H1 (cell line): Measurements from ENCODE around the gene NET1. TPM values are rescaled to one million over a fixed set of nuclear protein-coding genes. Genes with fewer than 3 reads are reported as not detected.
A peak's percentile ranks its signal among the peaks of the same experiment; 100 is the strongest.

Source experiments
- CTCF ChIA-PET: fragments of 300-600 bp; sonication (Branson Sonifier 250); formaldehyde crosslinking; loops from one replicate; lab custom pipeline; 2021; ENCODE audit not compliant: partially characterized antibody; lab: Charles Lee
- POLR2A ChIA-PET: fragments of 300-600 bp; sonication (Branson Sonifier 250); formaldehyde crosslinking; loops from one replicate; lab custom pipeline; 2021; ENCODE audit warnings: inconsistent platforms; ENCODE audit not compliant: partially characterized antibody; lab: Charles Lee
- DNase-seq, 2 experiments: peaks; one replicate each; pipeline versions ENCODE4 v3.0.0 to v3.0.0-alpha.2; 2010 to 2022; ENCODE audit warnings: low spot score in 2 of 2, low read depth in 1 of 2, mixed read lengths in 1 of 2
- FAIRE-seq: peaks from 2 replicates; lab custom pipeline; 2011; peaks lifted over from hg19 to GRCh38; lab: Jason Lieb, UNC
- H2AFZ ChIP-seq: 2 replicates; pipeline ENCODE4 v1.8.1; 2012; ENCODE audit warnings: low read length, inconsistent platforms
- H2AK5ac ChIP-seq: 2 replicates; pipeline ENCODE4 v1.6.1; 2013; ENCODE audit warnings: low read depth, low read length
- H2BK120ac ChIP-seq: replicated peaks from 2 replicates; pipeline ENCODE3; 2013; ENCODE audit warnings: low read depth, low read length, inconsistent platforms
- H2BK12ac ChIP-seq: 2 replicates; pipeline ENCODE4 v1.6.1; 2013; ENCODE audit warnings: low read depth, low read length
- H2BK15ac ChIP-seq: 2 replicates; pipeline ENCODE4 v1.6.1; 2013; ENCODE audit warnings: low read length
- H2BK20ac ChIP-seq: 2 replicates; pipeline ENCODE4 v1.6.1; 2013; ENCODE audit warnings: low read length
- H2BK5ac ChIP-seq: 2 replicates; pipeline ENCODE4 v1.6.1; 2013; ENCODE audit warnings: low read depth, low read length
- H3K14ac ChIP-seq: 2 replicates; pipeline ENCODE4 v1.6.1; 2013; ENCODE audit warnings: inconsistent platforms; ENCODE audit not compliant: insufficient read length
- H3K18ac ChIP-seq: 2 replicates; pipeline ENCODE4 v1.6.1; 2013; ENCODE audit warnings: low read length; ENCODE audit errors: extremely low read depth
- H3K23ac ChIP-seq: 2 replicates; pipeline ENCODE4 v1.6.1; 2013; ENCODE audit warnings: inconsistent platforms; ENCODE audit not compliant: insufficient read length
- H3K23me2 ChIP-seq: 2 replicates; pipeline ENCODE4 v1.6.1; 2013; ENCODE audit warnings: low read depth, low read length
- H3K27ac ChIP-seq: 2 replicates; pipeline ENCODE4 v1.6.1; 2011; ENCODE audit warnings: low read depth, low read length, inconsistent platforms
- H3K27me3 ChIP-seq, 4 experiments: replicated peaks in 1 of 4; 1 replicate in 1 of 4; 2 replicates in 3 of 4; pipeline versions ENCODE4 v1.6.1 to v1.8.1; 2011 to 2013; ENCODE audit warnings: low read length in 3 of 4, mild to moderate bottlenecking in 3 of 4, inconsistent platforms in 2 of 4, mixed read lengths in 2 of 4, moderate library complexity in 1 of 4; ENCODE audit not compliant: control insufficient read depth in 3 of 4, insufficient read depth in 3 of 4; ENCODE audit errors: extremely low read depth in 1 of 4
- H3K36me3 ChIP-seq, 4 experiments: 2 replicates each; pipeline versions ENCODE4 v1.6.1 to v1.8.1; 2011 to 2013; ENCODE audit warnings: mild to moderate bottlenecking in 4 of 4, low read length in 3 of 4, moderate library complexity in 2 of 4, control low read depth in 1 of 4, inconsistent platforms in 1 of 4; ENCODE audit not compliant: insufficient read depth in 4 of 4, control insufficient read depth in 2 of 4
- H3K4ac ChIP-seq: replicated peaks from 2 replicates; pipeline ENCODE3; 2013; ENCODE audit warnings: low read length, low read depth, mixed read lengths, inconsistent platforms; ENCODE audit not compliant: insufficient read length
- H3K4me1 ChIP-seq, 4 experiments: replicated peaks in 1 of 4; 1 replicate in 1 of 4; 2 replicates in 3 of 4; pipeline versions ENCODE4 v1.6.1 to v1.8.1; 2011 to 2013; ENCODE audit warnings: low read length in 3 of 4, inconsistent platforms in 2 of 4, mixed read lengths in 1 of 4; ENCODE audit not compliant: insufficient read depth in 4 of 4, control insufficient read depth in 3 of 4
- H3K4me2 ChIP-seq, 2 experiments: 2 replicates each; pipeline versions ENCODE4 v1.6.1 to v1.8.1; 2011 to 2013; ENCODE audit warnings: low read depth in 2 of 2, low read length in 2 of 2, control low read depth in 1 of 2, inconsistent platforms in 1 of 2, mild to moderate bottlenecking in 1 of 2; ENCODE audit not compliant: insufficient read depth in 1 of 2
- H3K4me3 ChIP-seq, 4 experiments: fragments of 200-600, 300-600 bp in 1 of 4; sonication (generic), shearing (Covaris generic), sonication (Bioruptor Twin) in 1 of 4; 2 replicates each; pipeline versions ENCODE4 v1.5.1 to v1.8.1; 2011 to 2016; ENCODE audit warnings: low read length in 4 of 4, low read depth in 3 of 4, control low read depth in 2 of 4, inconsistent platforms in 2 of 4, mild to moderate bottlenecking in 2 of 4, mixed read lengths in 1 of 4, moderate library complexity in 1 of 4; ENCODE audit not compliant: insufficient read depth in 2 of 4; ENCODE audit errors: extremely low read depth in 1 of 4
- H3K56ac ChIP-seq: replicated peaks from 2 replicates; pipeline ENCODE3; 2013; ENCODE audit warnings: low read depth, mild to moderate bottlenecking, mixed read lengths, low read length, inconsistent platforms; ENCODE audit not compliant: insufficient read length
- H3K79me1 ChIP-seq: 2 replicates; pipeline ENCODE4 v1.6.1; 2013; ENCODE audit warnings: low read depth, low read length, control low read depth
- H3K79me2 ChIP-seq, 2 experiments: 2 replicates each; pipeline versions ENCODE4 v1.6.1 to v1.8.1; 2012 to 2013; ENCODE audit warnings: low read length in 2 of 2, mild to moderate bottlenecking in 2 of 2, inconsistent platforms in 1 of 2; ENCODE audit not compliant: insufficient read depth in 2 of 2, control insufficient read depth in 1 of 2
- H3K9ac ChIP-seq, 4 experiments: replicated peaks in 1 of 4; 1 replicate in 1 of 4; 2 replicates in 3 of 4; pipeline versions ENCODE4 v1.6.1 to v1.8.1; 2011 to 2013; ENCODE audit warnings: low read depth in 3 of 4, low read length in 3 of 4, control low read depth in 2 of 4, mild to moderate bottlenecking in 2 of 4, moderate library complexity in 2 of 4, inconsistent platforms in 1 of 4; ENCODE audit errors: extremely low read depth in 1 of 4
- H3K9me3 ChIP-seq, 2 experiments: 2 replicates each; pipeline versions ENCODE4 v1.6.1 to v1.8.1; 2012 to 2013; ENCODE audit warnings: mild to moderate bottlenecking in 2 of 2, moderate library complexity in 2 of 2, control low read depth in 1 of 2, inconsistent platforms in 1 of 2, low read depth in 1 of 2, low read length in 1 of 2, mixed read lengths in 1 of 2; ENCODE audit not compliant: insufficient read depth in 2 of 2
- H4K20me1 ChIP-seq, 2 experiments: replicated peaks in 1 of 2; 2 replicates each; pipeline versions ENCODE3 to v1.8.1; 2011 to 2013; ENCODE audit warnings: inconsistent platforms in 2 of 2, low read length in 2 of 2, mild to moderate bottlenecking in 1 of 2; ENCODE audit not compliant: insufficient read depth in 2 of 2, control insufficient read depth in 1 of 2
- H4K5ac ChIP-seq: 2 replicates; pipeline ENCODE4 v1.6.1; 2013; ENCODE audit warnings: low read length, low read depth, mixed read lengths, inconsistent platforms; ENCODE audit not compliant: insufficient read length
- H4K8ac ChIP-seq: 2 replicates; pipeline ENCODE4 v1.8.0; 2013; ENCODE audit warnings: mild to moderate bottlenecking, moderate library complexity, low read length, inconsistent platforms; ENCODE audit not compliant: insufficient read depth; ENCODE audit errors: extremely low read depth
- H4K91ac ChIP-seq: replicated peaks from 2 replicates; pipeline ENCODE3; 2013; ENCODE audit warnings: low read length, mixed read lengths, inconsistent platforms; ENCODE audit not compliant: insufficient read length
- ASH2L ChIP-seq: fragments of 200-600, 300-600 bp; sonication (generic); IDR thresholded peaks from one replicate; pipeline ENCODE4 v1.7.1; 2017; ENCODE audit warnings: low read length
- CBX5 ChIP-seq: fragments of 300-800, 300-1000 bp; sonication (generic); IDR thresholded peaks from 2 replicates; pipeline ENCODE4 v1.7.1; 2016; ENCODE audit warnings: antibody characterized with exemption, low read length, low read depth
- CBX8 ChIP-seq: fragments of 300-800, 300-1000 bp; sonication (generic); IDR thresholded peaks from 2 replicates; pipeline ENCODE4 v1.7.1; 2016; ENCODE audit warnings: low read depth, low read length, borderline replicate concordance
- CHD2 ChIP-seq: IDR thresholded peaks from 2 replicates; pipeline ENCODE4 v1.6.1; 2012; ENCODE audit warnings: low read length, improper control_type of control experiment
- JUND ChIP-seq: IDR thresholded peaks from 2 replicates; pipeline ENCODE4 v1.6.1; 2011; ENCODE audit warnings: mild to moderate bottlenecking, improper control_type of control experiment, low read length
- KDM5A ChIP-seq: fragments of 200-600 bp; IDR thresholded peaks from 2 replicates; pipeline ENCODE4 v1.7.1; 2012; ENCODE audit warnings: mild to moderate bottlenecking, low read length, inconsistent platforms, mixed read lengths
- NRF1 ChIP-seq: IDR thresholded peaks from 2 replicates; pipeline ENCODE4 v1.6.1; 2011; ENCODE audit warnings: mild to moderate bottlenecking, low read depth, low read length, improper control_type of control experiment
- POLR2AphosphoS5 ChIP-seq: IDR thresholded peaks from 2 replicates; pipeline ENCODE4 v1.6.1; 2011; ENCODE audit warnings: low read depth, low read length
- TCF12 ChIP-seq: IDR thresholded peaks from 2 replicates; pipeline ENCODE4 v1.6.1; 2011; ENCODE audit warnings: low read depth, mild to moderate bottlenecking, low read length
- WGBS, 2 experiments: shearing (Covaris generic) in 1 of 2; methylation state at CpG; one replicate each; pipeline versions ENCODE4 v1.1.6 to v1.1.7; 2013 to 2015; ENCODE audit warnings: low lambda C conversion rate in 2 of 2, mixed read lengths in 2 of 2, inconsistent platforms in 1 of 2, low coverage in 1 of 2, missing lambda C conversion rate in 1 of 2; ENCODE audit not compliant: insufficient replicate concordance in 2 of 2, insufficient coverage in 1 of 2, insufficient read length in 1 of 2; ENCODE audit errors: extremely low coverage in 1 of 2, missing lambda C conversion rate in 1 of 2; 5-methylcytosine and 5-hydroxymethylcytosine counted together
- polyA plus RNA-seq, 7 experiments: library from polyadenylated mRNA; depleted of rRNA in 3 of 7; stranded (reverse) in 5 of 7; unstranded in 2 of 7; fragments of >200 nt in 5 of 7; fragments of 200-250 nt in 2 of 7; gene quantifications; 1 replicate in 5 of 7; 2 replicates in 1 of 7; 4 replicates in 1 of 7; pipeline versions ENCODE4 v1.2.1 to v1.2.3, GENCODE V29; 2011 to 2013; ENCODE audit warnings: missing spikeins in 2 of 7, mixed read lengths in 2 of 7
- total RNA-seq: library from RNA; stranded (reverse); fragmentation: NEBNext Ultra II Directional; extraction: Animal tissue kit (Norgen Biotek cat#: 25700); gene quantifications from 2 replicates; pipeline ENCODE4 v1.2.1, GENCODE V29; 2021
- TF ChIP-seq, protein P1 (sequence below): IDR thresholded peaks from 2 replicates; pipeline ENCODE4 v1.6.1; 2012; ENCODE audit warnings: inconsistent platforms

Gene NET1
- total and polyA plus RNA-seq, 2 of the 8 experiments (the other 6 are each of a cell fraction or from before 2014, with no cell fraction given) = 21.5 to 117 TPM

DNA sequence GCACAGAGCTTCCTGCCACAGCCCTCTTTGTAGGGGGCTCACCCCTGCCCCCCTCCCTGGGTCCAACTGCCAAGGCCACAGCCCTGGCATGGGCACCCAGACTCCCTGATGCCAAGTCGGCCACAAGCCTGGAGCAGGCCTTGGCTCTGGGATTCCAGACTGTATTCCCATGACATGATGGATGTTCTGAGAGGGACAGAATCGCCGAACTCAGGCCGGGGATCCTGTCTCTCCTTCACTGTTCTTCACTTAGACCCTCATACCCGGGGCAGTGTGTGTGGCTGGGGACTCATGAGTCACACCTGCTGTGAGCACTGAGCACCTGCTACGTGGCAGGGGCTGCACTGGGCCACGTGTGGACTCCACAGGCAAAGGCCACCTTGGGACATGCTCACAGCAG lies 79.1 kb downstream of the NET1 start:
- Histone ChIP-seq H3K23me2 (no peaks in the 10 kb centered on the region), H3K9ac (no peak overlapping the region), H3K23ac (no peak overlapping the region), H3K4me2 (no peak overlapping the region), H2AFZ (no peak overlapping the region), H4K91ac (no peak overlapping the region), H3K56ac (no peak overlapping the region), H4K20me1 (no peaks in the 10 kb centered on the region), H4K8ac (no peak overlapping the region), H3K9me3 (peaks cover 6 to 7% of the 10 kb centered on the region in 2 experiments; a peak in 2 of 4 replicates), H2BK20ac (no peak overlapping the region), H2AK5ac (no peak overlapping the region), H3K79me1 (no peaks in the 10 kb centered on the region), H3K79me2 (no peaks in the 10 kb centered on the region), H2BK5ac (no peak overlapping the region), H3K27me3 (no peaks in the 10 kb centered on the region), H4K5ac (no peak overlapping the region), H3K4me3 (no peak overlapping the region), H2BK15ac (peak overlapping the region; percentile 46; the same call in 1 of the 2 replicates), H3K18ac (no peak overlapping the region), H3K4me1 (peaks cover 0 to 14% (median 4%) of the 10 kb centered on the region in 4 experiments; a peak in 5 of 7 replicates), H2BK12ac (no peak overlapping the region), H3K27ac (no peak overlapping the region), H3K4ac (no peak overlapping the region), H3K36me3 (no peaks in the 10 kb centered on the region), H2BK120ac (no peak overlapping the region), H3K14ac (no peak overlapping the region)
- TF ChIP-seq POLR2AphosphoS5 = no peak
- no peak for TF ChIP-seq CBX8
- no peak for TF ChIP-seq KDM5A
- TF ChIP-seq, protein P1, sequence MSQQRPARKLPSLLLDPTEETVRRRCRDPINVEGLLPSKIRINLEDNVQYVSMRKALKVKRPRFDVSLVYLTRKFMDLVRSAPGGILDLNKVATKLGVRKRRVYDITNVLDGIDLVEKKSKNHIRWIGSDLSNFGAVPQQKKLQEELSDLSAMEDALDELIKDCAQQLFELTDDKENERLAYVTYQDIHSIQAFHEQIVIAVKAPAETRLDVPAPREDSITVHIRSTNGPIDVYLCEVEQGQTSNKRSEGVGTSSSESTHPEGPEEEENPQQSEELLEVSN = no peak
- TF ChIP-seq JUND = no peak
- TF ChIP-seq TCF12 = no peak
- TF ChIP-seq CBX5 = no peak
- TF ChIP-seq ASH2L = no peak
- no peak for TF ChIP-seq NRF1
- no peak for TF ChIP-seq CHD2
- FAIRE-seq (no peak), DNase-seq (no peak)
- CTCF ChIA-PET = interaction anchor here (0.6 kb wide), 1 partner anchor 138 kb away, joined by 3 read pairs; no protein-coding TSS in a partner anchor
- POLR2A ChIA-PET = interaction anchor here (1.3 kb wide), 1 partner anchor 45 kb away, joined by 7 read pairs; no protein-coding TSS in a partner anchor
- 91% methylated on average over 7 of the region's 7 CpGs; no CpG with 5 or more reads in 1 of the 2 experiments for WGBS, 2 experiments
